ENCODE measurements around the gene DCAF5.

- no peak for TF ChIP-seq TAF1 (IDR thresholded peaks at IDR 0.05; ENCODE audit: low read depth, low read length)
- TF ChIP-seq POLR2A (IDR thresholded peaks at IDR 0.05; ENCODE audit: low read depth, low read length), result no peak
- TF ChIP-seq POLR2AphosphoS5 (IDR thresholded peaks at IDR 0.05; ENCODE audit: low read depth, low read length), result no peak
These were observed 23.5 kb downstream of the DCAF5 start for GRCh38 chr14:69129264-69129880.

Data from GM12891 (cell line).